Left kidney (tissue), 2 donors: Measurements from ENCODE around the gene DAND5. TPM values are rescaled to one million over a fixed set of nuclear protein-coding genes. Genes with fewer than 3 reads are reported as not detected.
"Not testable (repeated sequence)": the region's sequence is repeated elsewhere in the genome, so short reads cannot be mapped to it uniquely, and the experiment has no call there.

Experiments
- DNase-seq: peaks from one replicate; pipeline ENCODE4 v3.0.0-alpha.2; 2013
- polyA plus RNA-seq: library from polyadenylated mRNA; unstranded; fragments of 120-200 nt; gene quantifications from one replicate; pipeline ENCODE4 v1.2.1, GENCODE V29; 2013; ENCODE audit not compliant: insufficient read length

DAND5 gene
- polyA plus RNA-seq, 1 donor = 0.18 TPM

GRCh38 chr19:12965017-12965811 is 4.2 kb upstream of the DAND5 start:
- peak; percentile 62 for DNase-seq

GRCh38 chr19:12965812-12966135 is 3.6 kb upstream of the DAND5 start:
- no peak for DNase-seq

- DNase-seq = no peak
These were observed 1.5 kb upstream of the DAND5 start for GRCh38 chr19:12967907-12968306.

- no peak for DNase-seq
These were observed 869 bp downstream of the DAND5 start for GRCh38 chr19:12970070-12970820.

- no peak for DNase-seq
These were observed 3.9 kb downstream of the DAND5 start for GRCh38 chr19:12973236-12973635.

GRCh38 chr19:12974301-12975220 is 5.2 kb downstream of the DAND5 start:
- no peak for DNase-seq

- no peak for DNase-seq
These were observed 5.9 kb downstream of the DAND5 start for GRCh38 chr19:12975221-12975741.

GRCh38 chr19:12976109-12976508 is 6.7 kb downstream of the DAND5 start:
- DNase-seq = not testable (repeated sequence)

- DNase-seq = no peak
These were observed 10.6 kb downstream of the DAND5 start for GRCh38 chr19:12979974-12980373.

GRCh38 chr19:12982648-12983047 is 13.3 kb downstream of the DAND5 start:
- no peak for DNase-seq

- DNase-seq = no peak
These were observed 13.7 kb downstream of the DAND5 start for GRCh38 chr19:12983091-12983490.

- peak; percentile 65 for DNase-seq
These were observed 14.3 kb downstream of the DAND5 start for GRCh38 chr19:12983542-12984142.

GRCh38 chr19:12984143-12984627 is 14.8 kb downstream of the DAND5 start:
- DNase-seq = no peak

- DNase-seq = no peak
These were observed 15.3 kb downstream of the DAND5 start for GRCh38 chr19:12984683-12985048.

GRCh38 chr19:12985049-12985776 is 15.8 kb downstream of the DAND5 start:
- no peak for DNase-seq

- no peak for DNase-seq
These were observed 17.4 kb downstream of the DAND5 start for GRCh38 chr19:12986726-12987125.

- no peak for DNase-seq
These were observed 17.8 kb downstream of the DAND5 start for GRCh38 chr19:12987190-12987589.

- DNase-seq = no peak
These were observed 18.4 kb downstream of the DAND5 start for GRCh38 chr19:12987781-12988180.

GRCh38 chr19:12990431-12990830 is 21.1 kb downstream of the DAND5 start:
- DNase-seq = no peak

GRCh38 chr19:12990853-12991252 is 21.5 kb downstream of the DAND5 start:
- no peak for DNase-seq

- DNase-seq = no peak
These were observed 21.9 kb downstream of the DAND5 start for GRCh38 chr19:12991296-12991695.
